Stimulated activated CD4-positive, alpha-beta T cell treated with anti-CD3 and anti-CD28 coated beads, TNF-alpha, amount 100 ng/mL, for 1 hour (primary cell): Measurements from ENCODE around the gene TMEM258.
A peak's percentile ranks its signal among the peaks of the same experiment; 100 is the strongest.

Experiments
- DNase-seq, 3 donors: peaks; one replicate each; pipeline ENCODE4 v3.0.0-alpha.2; 2020; ENCODE audit warnings: low read depth in 3 of 3, low spot score in 1 of 3

Gene TMEM258

GRCh38 chr11:61797263-61797944 is 5.0 kb upstream of the TMEM258 start:
- DNase-seq = peak in 2 of 3 donors; percentile 38 to 47

GRCh38 chr11:61795876-61796526 is 3.6 kb upstream of the TMEM258 start:
- DNase-seq = no peak

GRCh38 chr11:61795459-61795858 is 3.1 kb upstream of the TMEM258 start:
- no peak for DNase-seq

GRCh38 chr11:61794579-61794978 is 2.2 kb upstream of the TMEM258 start:
- no peak for DNase-seq

- no peak for DNase-seq
Measured at GRCh38 chr11:61793829-61794204, 1.4 kb upstream of the TMEM258 start.

- DNase-seq = no peak
Measured at GRCh38 chr11:61793083-61793828, 857 bp upstream of the TMEM258 start.

- no peak for DNase-seq
Measured at GRCh38 chr11:61791737-61792309, 576 bp downstream of the TMEM258 start.

GRCh38 chr11:61787928-61788491 is 4.4 kb downstream of the TMEM258 start:
- no peak for DNase-seq

GRCh38 chr11:61785837-61786402 is 6.5 kb downstream of the TMEM258 start:
- DNase-seq = no peak

- no peak for DNase-seq
Measured at GRCh38 chr11:61784506-61784805, 7.9 kb downstream of the TMEM258 start.

GRCh38 chr11:61783717-61784505 is 8.5 kb downstream of the TMEM258 start:
- no peak for DNase-seq

- DNase-seq = no peak
Measured at GRCh38 chr11:61782841-61783240, 9.6 kb downstream of the TMEM258 start.

GRCh38 chr11:61782299-61782698 is 10.1 kb downstream of the TMEM258 start:
- no peak for DNase-seq

GRCh38 chr11:61781585-61781984 is 10.8 kb downstream of the TMEM258 start:
- DNase-seq = no peak

GRCh38 chr11:61780581-61781162 is 11.7 kb downstream of the TMEM258 start:
- DNase-seq = no peak

- no peak for DNase-seq
Measured at GRCh38 chr11:61779666-61780525, 12.5 kb downstream of the TMEM258 start.

- DNase-seq = no peak
Measured at GRCh38 chr11:61778920-61779650, 13.3 kb downstream of the TMEM258 start.

GRCh38 chr11:61778357-61778886 is 14.0 kb downstream of the TMEM258 start:
- no peak for DNase-seq
